ENCODE data around the gene SERPINB5.

The SERPINB5 gene

GRCh38 chr18:63534615-63535014, 57.9 kb downstream of the SERPINB5 start:
- no peak for DNase-seq

DNA sequence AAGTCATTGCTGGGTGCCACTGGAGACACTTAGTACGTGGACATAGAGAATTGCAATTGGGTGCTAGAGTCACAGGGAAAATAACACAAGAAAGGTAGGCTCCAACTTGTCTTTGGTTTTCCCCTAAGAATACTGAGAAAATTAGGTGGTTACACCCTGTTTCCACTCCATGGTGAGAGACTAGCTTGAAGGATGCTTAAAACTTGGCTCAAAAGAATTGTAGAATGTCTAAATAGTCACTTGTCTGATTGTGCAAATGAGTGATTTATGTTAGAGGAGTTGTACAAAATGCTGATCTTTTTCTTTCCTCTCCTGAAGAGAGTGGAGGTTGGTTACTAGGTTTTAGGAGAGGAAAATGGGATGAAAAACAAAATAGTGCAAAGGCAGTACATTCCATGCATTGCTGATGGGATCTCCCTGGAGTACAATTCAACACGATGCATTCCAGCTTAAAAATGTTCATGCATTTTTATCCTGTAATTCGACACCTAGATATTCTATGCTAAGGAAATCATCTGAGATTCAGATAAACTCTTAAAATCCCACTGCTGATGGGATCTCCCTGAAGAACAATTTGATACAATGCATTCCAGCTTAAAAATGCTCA, 63.2 kb downstream of the SERPINB5 start:
- no peak for DNase-seq

DNA sequence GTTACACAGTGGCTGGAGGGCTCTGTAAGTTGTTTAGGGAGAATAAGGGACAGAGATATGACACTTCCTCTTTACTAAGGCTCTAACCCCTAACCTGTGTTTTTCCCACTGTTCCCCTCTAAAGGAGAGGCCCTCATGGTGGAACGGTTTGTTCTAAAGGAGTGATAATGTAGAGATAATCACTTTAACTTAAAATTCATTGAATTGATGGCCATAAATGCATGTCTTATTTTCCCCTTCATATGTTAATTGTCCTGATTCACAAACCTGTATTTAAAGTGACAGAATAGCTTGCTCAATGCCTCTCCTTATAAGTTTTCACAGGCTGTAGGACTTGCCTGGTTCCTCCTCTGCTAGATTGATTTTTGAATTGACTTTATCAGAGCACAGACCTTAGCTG, 65.3 kb downstream of the SERPINB5 start, which contains the start of gene SERPINB12:
SERPINB12 (plus strand) TSS at position 301 of the 400 bp plus-strand sequence. CDS start 13,791 bp downstream, outside the sequence.
- no peak for DNase-seq

DNA sequence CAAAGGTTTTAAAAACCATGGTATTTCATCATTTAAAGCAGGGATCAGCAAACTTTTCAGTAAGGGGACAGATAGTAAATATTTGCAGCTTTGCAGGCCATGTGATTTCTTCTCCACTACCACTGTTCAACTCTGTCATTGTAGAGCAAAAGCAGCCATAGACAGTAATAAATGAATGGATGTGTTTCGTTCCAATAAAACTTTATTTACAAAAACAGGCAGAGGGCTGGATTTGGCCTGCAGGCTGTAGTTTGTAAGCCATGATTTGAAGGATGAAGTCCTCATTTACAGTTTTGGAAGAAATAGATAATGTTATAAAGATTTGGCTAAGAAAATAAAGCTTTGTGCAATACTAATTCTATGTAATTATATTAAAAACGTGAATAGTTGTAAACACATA, 67.3 kb downstream of the SERPINB5 start:
- no peak for DNase-seq

- DNase-seq = no peak
These were observed 68.2 kb downstream of the SERPINB5 start for GRCh38 chr18:63545000-63545399.

- no peak for DNase-seq
These were observed 73.3 kb downstream of the SERPINB5 start for GRCh38 chr18:63550068-63550467.

GRCh38 chr18:63551769-63552168, 75.0 kb downstream of the SERPINB5 start:
- DNase-seq = no peak

DNA sequence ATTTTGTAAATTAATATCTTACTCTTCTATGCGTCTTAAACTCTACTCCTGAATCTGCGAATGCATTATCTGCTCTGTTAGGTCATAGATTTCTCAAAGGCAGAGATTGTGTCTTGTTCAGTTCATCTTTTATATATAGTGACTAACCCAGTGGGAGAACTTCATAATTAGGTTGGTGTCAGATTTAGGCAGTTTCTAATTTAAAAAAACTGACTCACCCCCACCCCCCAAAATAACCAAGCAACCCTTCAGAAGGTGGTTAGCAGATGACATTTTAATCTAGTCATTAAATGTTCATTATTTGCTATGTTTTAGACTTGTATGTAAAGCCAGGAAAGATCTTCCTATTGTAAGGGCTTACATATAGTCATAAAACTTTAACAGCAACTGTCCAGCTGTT, 75.8 kb downstream of the SERPINB5 start:
- DNase-seq = no peak

DNA sequence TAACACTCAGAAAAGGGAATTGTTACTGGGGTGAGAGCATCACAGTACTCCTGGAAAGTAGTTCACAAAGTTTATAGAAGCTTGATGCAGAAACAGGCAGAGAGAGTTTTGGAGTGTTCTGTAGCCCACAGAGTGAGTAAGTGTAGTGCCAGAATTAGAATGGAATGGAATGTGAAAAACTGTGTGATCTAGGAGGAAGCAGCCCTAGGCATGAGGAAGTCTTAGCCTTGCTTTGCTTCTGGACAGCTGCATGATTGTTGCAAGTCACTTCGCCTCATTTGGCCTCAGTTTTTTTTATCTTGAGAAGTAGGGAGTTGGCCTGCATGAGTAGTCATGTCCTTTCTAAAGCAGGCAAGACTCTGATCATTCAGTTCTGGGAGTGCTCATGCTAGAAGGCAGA, 76.3 kb downstream of the SERPINB5 start:
- no peak for DNase-seq

Data from activated effector memory CD4-positive, alpha-beta T cell treated with anti-CD3 and anti-CD28 coated beads, Interleukin-2, amount 50 U/mL, for 16 hours (primary cell).